ENCODE measurements around the gene FLYWCH2.

Gene FLYWCH2, protein sequence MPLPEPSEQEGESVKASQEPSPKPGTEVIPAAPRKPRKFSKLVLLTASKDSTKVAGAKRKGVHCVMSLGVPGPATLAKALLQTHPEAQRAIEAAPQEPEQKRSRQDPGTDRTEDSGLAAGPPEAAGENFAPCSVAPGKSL

DNA sequence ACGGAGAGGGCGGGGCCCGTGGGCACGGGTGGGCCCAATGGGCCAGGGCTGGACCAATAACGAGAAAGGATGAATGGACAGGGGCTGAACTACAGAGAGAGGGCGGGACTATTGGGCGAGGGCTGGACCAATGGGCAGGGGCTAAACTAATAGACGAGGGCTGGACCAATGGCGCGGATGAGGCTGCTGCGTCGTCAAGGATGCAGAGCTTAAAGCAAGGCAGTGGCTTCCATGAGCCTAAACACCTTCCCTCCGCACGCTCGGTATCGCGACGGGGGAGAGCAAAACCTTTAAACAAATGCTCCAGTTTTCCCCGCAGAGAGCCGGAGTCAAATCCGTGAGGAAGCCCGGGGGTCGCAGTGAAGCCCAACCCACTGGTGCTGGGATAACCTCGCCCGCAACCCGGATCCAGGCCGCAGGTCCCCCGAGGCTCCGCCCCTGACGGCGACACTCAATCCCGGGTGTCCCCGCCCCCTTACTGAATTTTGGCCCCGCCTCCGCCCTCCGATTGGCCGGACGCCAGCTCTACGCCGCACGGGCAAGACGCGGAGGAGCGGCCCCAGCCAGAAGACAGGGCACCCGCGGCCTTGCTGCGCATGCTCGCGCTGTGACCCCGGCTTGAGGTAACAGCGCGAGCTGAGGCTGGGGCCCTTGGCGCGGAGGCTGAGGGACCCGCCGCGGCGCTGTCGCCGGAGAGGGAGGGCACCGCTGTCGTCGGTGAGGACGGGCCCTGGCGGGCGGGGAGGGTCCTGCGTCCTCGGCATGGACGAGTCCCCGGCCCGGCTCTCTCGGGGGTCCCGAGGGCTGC, at the start of gene FLYWCH2:
Gene FLYWCH2, plus strand, starts transcription at position 566 of the 808 bp plus-strand sequence. CDS start 13,235 bp downstream, outside the sequence.
- DNase-seq (ENCODE audit: low read depth in 1 of 2, low spot score in 1 of 2): peak; percentile 97 to 100

DNA sequence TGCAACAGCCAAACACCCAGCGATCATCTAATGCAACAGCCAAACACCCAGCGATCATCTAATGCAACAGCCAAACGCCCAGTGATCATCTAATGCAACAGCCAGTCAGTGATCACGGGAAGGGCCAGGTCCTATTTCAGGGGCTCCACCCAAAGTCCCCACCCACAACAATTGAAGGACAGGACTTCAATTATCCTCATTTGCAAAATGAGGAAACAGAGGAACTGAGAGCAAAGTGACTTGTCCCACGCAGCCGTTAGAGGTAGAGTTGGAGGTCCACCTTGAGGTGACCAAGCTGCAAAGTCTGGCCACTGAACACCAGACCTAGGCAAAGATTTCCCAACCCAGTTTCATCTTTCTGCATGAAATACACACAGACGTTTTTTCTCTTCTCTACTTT, 49.2 kb upstream of the FLYWCH2 start:
- DNase-seq (ENCODE audit: low read depth in 1 of 2, low spot score in 1 of 2): no peak

DNA sequence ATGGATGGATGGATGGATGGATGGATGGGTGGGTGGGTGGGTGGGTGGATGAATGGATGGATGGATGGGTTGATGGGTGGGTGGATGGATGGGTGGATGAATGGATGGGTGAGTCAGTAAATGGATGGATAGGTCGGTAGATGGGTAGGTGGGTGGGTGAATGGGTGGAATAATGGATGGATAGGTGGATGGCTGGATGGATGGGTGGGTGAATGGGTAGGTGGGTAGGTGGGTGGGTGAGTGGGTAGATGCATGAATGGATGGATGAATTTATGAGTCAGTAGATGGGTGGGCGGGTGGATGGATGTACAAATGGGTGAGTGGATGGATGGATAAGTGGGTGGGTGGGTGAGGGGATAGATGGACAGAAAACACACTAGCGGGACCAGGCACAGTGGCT, 48.0 kb upstream of the FLYWCH2 start:
- no peak for DNase-seq (ENCODE audit: low read depth in 1 of 2, low spot score in 1 of 2)

DNA sequence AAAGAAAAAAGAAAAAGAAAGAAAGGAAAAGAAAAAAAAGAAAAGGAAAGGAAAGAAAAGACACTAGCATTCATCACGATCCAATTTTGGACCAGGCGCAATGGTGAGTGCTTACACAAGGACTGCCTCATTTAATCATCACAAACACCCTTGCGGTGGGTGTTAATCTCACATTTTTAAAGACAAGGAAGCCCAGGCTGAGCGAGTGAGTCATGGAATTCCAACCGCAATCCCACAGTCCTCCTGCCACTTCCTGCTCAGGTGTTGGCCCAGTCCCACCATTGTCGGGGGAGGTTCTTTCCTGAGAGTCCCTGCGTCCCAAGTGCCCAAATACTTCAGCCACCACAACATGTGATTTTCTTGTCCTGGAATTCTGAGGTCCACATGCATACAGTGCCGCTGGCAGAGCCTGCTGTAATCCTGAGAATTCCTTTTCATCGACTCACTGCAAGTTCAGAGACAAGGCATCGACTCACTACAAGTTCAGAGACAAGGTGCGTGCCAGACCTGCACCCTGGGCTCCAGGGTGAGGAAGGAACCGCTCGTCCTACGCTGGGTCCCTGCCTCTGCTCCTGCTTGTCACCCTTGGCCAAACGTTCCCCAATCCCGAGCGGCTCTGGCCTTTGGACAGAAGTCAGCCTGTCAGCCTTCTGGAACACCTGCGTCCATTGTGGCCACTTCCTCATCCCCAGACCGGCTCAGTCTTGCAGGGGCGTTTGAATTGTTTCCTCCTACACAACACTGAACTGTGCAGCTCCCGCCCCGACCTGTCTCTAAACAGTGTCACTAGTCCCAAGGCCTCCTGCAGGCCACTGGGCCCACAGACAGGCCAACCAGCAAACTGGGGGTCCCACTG, 47.1 kb upstream of the FLYWCH2 start:
- DNase-seq (ENCODE audit: low read depth in 1 of 2, low spot score in 1 of 2): no peak

DNA sequence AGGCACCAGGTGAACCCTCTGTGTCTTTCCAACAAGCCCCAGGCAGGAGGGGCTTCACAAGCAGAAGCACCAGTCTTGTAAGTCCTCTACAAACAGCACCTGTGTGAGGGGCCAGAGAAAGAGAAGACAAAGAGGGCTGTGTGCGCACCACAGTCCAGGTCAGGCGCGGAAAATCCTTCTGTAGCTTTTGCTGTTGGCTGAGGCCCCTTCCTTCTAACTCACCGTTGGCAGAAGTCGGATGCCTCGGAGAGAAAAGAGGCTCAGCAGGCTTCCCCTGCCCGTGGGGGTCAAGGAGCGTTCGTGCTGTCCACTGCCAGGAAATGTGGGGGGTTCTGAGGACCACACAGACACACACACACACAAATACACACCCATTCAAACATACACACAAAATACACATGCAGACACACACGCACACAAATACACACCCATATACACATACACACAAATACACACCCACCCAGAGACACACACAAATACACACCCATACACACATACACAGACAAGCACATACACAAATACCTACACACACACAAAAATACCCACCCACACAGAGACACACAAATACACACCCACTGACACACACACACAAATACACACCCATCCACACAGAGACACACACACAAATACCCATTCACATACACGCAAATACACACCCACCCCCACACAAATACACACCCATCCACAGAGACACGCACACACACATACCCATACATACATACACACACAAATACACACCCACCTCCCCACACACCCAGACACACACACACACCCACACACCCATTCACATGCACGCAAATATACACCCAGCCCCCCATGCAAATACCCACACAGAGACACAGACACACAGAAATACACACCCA, 46.1 kb upstream of the FLYWCH2 start:
- DNase-seq (ENCODE audit: low read depth in 1 of 2, low spot score in 1 of 2): no peak

DNA sequence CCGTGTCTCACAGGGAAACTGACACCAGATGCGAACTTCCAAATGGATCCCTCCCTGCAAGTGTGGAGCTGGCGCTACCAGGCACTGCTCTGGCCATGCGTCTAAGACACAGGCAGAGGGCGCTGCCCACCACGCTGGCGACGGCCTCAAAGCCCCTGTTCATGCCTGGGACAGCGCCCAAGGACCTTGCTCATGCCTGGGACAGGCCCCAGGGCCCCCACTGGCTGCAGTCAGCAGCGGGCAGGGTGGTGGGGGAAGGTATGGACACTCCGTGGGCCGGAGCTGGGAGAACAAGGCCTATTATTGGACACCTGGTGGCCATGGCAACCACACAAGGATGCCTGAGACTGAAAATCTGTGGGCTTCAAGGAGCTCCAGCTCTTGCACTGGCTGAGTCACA, 44.1 kb upstream of the FLYWCH2 start:
- peak; percentile 24 to 31 for DNase-seq (ENCODE audit: low read depth in 1 of 2, low spot score in 1 of 2)

DNA sequence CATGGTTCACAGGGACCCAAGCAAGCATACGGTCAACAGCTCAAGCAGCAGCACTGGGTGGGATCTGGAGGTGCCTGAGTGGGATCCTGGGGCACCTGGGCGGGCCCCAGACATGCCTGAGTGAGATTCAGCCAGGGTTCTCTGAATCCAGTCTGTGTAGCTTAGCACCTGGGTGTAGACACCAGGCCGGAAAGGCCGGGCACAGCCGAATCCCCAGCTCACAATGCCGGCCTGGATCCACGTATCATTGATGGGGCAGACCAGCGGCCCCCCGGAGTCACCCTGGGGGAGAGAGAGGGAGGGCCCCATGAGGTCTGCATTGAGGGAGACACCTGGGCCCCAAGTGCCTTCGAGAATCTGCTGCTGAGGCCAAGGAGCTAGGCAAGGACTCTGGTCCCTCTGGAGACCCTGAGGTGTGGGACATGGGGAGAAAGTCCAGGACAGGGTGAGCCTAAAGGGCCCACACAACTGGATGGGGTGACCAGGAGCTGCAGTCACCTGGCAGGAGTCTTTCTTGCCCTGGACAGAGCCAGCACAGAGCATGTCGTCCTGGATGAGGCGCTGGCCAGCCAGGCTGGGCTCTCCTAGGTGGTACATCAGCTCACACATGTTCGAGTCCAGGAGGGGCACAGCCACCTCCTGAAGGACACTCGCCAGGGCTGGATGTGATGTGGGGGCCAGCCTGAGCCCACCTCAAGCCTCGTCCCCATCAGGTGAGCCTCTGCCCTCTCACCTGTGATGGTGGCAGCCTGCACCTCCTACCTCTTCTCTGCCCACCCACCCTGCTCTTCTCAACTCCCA, 43.2 kb upstream of the FLYWCH2 start:
- DNase-seq (ENCODE audit: low read depth in 1 of 2, low spot score in 1 of 2): no peak

DNA sequence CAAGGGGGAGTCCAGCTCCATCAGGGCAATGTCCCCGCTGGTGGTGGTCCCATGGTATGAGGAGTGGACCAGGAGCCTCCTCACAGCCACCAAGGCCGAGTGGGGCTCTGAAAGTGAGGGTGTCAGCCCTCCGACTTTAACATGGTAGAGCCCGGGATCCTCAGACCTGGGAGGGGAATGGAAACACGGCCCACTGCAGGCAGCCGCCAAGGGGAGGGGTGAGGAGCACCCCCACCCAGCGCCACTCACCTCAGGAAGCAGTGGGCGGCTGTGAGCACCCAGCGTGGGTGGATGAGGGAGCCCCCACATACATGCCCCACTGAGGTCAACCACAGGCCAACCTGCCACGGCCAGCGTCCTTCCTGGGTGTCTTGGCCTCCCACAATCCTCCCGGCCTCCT, 42.1 kb upstream of the FLYWCH2 start:
- no peak for DNase-seq (ENCODE audit: low read depth in 1 of 2, low spot score in 1 of 2)

DNA sequence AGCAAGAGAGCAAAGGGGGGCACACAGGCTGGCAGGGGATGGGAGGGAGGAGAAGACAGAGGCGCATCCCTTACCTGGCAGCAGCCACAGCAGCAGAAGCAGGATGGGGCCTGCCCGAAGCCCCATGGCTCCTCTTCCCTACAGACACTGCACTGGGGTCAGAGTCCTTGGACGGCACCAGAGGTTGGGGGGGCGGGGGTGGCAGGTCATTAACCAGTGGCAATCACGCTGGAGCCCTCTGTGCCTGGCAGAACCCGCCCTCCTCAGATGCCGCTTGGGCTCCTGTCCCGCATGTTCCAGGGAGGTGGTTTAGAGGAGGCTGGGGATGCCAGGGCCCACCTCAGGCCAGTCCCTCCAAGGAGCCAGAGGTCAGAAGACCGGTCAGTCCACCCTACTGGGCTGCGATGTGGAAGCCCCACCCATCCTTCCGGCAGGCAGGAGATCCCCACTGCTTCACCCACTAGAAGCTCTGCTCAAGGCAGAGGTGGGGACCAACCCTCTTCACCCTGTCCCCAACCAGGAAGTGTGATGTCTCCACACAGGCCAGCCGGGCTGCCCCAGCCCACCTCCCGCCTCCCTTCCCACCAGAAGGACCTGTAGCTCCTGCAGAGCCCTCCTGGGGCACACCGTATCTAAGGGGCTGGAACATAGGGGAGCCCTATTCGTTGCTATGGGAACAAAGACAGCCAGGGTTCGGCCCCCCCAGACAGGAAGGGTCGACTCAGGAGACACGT, 41.2 kb upstream of the FLYWCH2 start:
- no peak for DNase-seq (ENCODE audit: low read depth in 1 of 2, low spot score in 1 of 2)

DNA sequence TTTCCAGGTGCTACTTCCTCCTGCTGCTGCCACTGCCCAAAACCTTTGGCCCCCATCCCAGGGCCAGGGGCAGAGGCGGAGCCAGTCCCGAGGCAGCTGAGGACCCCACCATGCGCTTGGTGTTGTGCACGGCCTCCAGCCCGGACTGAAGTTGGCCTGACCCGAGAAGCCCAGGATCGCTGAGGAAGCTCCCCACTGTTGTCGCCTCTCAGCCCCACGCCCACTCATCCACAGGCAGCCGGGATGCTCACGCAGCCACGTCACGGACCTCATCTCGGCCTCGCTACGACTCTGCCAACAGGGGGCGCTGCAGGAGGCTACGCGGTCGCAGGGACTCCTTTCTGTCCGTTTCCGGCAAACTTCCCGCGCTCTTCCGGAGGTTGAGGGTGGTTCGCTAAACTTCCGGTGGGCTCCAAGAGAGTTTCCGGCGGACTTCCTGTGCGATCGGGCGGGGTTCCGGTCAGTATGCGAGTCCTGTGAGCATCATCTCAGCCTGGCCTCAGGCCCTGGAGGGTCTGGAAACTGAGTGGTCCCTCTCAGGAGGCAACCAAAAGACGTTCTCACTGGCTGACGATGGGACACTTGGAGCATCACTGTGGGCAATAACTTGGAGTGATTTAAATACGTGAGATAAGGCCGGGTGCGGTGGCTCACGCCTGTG, 40.5 kb upstream of the FLYWCH2 start:
- DNase-seq (ENCODE audit: low read depth in 1 of 2, low spot score in 1 of 2): peak; percentile 66 to 81

DNA sequence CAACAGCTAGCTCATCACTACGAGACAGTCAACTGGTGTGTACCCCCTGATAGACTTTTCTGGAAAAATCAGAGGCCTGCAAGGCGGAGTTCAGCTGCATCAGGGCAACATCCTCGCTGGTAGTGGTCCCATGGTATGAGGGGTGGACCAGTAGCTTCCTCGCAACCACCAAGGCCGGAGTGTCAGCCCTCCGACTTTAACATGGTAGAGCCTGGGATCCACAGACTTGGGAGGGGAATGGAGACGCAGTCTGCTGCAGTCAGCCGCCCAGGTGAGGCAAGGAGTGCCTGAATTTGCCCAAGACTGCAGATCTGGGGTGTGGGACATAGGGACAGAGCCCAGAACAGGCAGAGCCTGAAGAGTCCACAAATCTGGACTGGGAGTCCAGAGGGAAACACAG, 39.5 kb upstream of the FLYWCH2 start:
- no peak for DNase-seq (ENCODE audit: low read depth in 1 of 2, low spot score in 1 of 2)

DNA sequence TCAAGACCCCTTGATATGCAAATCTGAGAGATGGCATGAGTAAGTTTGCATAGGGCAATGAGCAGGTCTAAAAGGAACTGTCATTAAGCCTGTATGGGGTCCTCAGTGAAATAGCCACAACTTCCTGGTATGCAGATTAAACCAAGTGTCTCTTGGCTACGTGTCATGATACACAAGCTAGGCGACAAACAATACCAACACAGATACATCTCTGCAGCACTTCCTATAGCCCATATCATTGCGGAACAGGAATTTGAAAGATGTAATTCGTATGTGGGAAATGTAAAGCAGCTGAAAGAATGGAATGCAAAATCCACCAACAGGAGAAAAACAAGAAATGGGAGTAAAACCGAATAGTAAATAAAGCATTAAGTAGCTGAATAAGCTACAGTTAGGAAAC, 37.9 kb upstream of the FLYWCH2 start:
- DNase-seq (ENCODE audit: low read depth in 1 of 2, low spot score in 1 of 2): no peak

DNA sequence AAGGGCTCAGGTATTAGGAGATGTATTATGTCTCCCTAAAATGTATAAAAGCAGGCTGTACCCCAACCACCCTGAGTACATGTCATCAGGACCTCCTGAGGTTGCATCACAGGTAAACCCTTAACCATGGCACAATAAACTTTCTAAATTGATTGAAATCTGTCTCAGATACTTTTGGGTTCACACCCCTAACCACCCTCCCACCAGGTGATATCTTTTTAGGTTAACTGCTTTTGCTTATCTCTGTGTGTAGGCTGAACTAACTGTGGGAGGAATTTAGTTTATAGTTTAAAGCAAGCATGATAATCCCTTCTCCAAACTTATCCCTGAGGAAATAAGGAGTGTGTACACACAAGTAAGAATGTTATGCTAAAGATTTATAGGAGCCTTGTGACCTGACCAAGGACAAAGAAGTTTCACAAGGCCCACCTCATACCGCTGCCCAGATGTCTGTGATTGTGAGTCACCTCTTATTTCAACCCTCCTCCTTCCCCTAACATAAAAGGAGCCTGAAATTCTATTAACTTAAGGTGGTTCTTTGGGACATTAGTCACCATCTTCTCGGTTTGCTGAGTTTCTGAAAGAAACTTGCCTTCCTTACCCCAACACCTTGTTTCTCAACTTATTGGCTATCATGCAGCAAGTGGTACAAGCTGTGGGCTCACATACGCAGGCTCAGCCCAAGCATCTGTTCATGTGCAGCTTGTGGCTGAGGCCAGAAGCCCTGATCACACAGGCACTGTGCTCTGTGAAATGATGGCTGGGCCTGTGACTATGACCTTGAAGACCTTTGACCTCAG, 36.3 kb upstream of the FLYWCH2 start:
- DNase-seq (ENCODE audit: low read depth in 1 of 2, low spot score in 1 of 2): no peak

DNA sequence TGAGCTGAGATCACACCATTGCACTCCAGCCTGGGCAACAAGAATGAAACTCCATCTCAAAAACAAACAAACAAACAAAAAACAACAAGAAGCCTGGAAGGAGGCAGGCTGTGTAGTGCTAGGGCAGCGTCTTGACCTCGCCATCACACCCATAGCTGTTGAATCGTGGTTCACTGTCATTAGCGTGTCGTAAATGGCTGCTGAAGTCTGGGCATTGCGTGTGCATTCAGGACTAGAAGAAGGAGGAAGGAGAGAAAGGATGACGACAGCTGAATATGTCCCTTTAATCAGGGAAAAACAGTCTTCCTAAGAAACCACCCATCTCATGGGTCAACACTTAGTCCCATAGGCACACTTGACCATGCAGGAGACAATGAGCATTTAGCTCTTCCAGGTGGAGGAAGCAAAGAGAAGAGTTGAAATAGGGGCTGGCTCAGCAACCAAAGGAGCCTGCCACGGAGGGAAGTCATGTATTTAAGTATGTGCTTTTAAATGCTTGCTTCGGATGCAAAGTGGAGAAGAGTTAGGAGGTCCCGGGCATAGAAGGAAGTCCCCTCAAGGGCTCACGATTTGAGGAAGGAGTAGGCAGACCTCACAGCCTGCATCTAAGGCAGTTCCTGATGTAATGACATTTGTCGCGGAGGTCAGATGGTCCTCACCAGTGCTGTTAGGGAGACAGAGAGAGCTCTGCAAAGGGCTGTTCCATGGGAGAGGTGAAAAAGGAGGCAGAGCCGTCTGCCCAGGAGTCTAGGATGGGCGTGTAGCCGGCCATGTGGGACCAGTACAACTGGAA, 33.9 kb upstream of the FLYWCH2 start:
- DNase-seq (ENCODE audit: low read depth in 1 of 2, low spot score in 1 of 2): no peak

DNA sequence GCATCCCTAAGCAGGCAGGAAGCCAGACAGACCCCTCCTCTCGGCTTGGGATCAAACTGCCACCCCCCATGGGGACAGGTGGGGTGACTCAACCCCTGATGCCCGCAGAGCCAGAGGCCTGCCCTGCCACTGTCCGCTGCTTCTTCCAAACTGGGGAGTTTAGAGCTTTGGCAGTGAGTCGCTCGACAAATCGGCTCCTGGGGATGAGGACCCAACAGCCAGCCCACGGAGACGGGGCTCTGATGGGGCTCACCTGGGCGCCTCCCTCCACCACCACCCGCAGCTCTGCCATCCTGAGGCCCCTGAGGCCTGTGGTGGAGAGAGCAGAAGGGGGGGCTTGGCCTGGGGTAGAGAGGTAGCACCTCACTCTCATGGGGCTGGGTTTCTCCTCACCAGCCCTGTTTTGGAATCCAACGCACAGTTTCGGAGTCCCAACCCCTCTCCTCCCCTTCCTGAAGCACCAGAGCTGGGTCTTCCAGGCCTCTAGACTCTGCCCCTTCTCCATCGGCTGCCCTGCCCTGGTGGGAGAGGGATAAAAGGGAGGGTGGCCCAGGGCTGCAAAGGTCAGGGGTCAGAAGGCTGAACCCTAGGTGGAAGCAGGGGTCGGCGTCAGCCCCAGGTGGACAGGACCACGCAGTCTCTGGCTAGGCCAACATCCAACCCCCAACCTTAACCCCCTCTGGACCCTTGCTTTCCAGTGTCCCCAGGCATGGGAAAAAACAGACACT, 30.8 kb upstream of the FLYWCH2 start:
- DNase-seq (ENCODE audit: low read depth in 1 of 2, low spot score in 1 of 2): no peak

DNA sequence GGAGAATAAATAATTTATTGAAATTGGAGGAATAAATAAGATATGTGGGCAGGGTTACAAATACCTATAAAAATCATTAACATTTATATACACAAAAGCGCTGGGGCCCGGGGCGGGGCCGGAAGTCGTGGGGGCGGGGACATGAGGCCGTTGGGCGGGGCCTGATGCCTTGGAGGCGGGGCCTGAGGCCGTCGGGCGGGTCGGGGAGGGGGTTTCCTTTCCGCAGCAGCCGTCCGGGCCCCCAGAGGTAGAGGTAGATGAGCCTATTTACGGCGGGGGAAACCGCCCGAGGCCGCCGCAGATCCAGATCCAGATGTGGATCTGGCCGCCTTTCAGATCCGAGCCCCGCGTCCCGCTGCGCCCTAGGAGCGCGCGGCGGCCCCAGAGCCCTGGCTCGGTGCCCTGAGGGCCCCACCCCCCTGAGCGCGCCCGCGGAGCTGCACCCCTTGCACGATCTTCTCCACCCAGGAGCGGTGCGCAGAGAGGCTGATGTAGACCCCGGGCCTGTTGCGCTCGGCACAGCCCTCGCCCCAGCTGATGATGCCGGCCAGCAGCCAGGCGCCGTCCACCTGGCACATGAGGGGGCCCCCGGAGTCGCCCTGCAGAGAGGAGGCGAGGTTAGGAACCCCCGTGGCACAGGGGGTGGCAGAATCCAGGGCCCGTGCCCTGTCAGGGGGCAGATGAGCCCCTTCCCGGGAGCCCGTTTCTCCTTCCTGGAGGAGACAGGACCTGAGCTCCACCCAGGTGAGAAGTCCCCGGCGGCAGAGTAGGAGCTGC, 30.1 kb upstream of the FLYWCH2 start:
- DNase-seq (ENCODE audit: low read depth in 1 of 2, low spot score in 1 of 2): no peak
